Measurements from ENCODE around the gene GPX2. TPM values are rescaled to one million over a fixed set of nuclear protein-coding genes. Genes with fewer than 3 reads are reported as not detected.

The GPX2 gene
- polyA plus RNA-seq, 4 donors: 0.21 to 2.6 (median 1.7) TPM

- no peak for DNase-seq (ENCODE audit: low read depth in 4 of 4, low spot score in 2 of 4)
Measured at GRCh38 chr14:64943556-64943955, 1.0 kb upstream of the GPX2 start.

- no peak for DNase-seq (ENCODE audit: low read depth in 4 of 4, low spot score in 2 of 4)
Measured at GRCh38 chr14:64940336-64940910, 2.1 kb downstream of the GPX2 start.

DNA sequence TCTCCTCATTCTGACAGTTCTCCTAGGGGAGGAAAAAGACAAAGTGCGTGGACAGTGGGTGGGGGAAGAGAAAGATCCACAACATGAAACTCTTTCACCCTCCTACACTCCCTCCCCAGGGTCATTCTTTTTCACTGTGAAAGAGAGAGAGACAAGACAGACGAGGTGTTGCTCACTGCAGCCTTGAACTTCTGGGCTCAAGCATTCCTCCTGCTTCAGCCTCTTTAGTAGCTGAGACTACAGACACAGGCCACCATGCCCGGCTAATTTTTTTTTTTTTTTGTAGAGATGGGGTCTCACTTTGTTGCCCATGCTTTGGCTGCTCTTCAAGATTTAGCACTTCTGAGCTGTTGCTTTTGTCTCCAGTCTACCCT, 2.7 kb downstream of the GPX2 start:
- no peak for DNase-seq (ENCODE audit: low read depth in 4 of 4, low spot score in 2 of 4)

- no peak for DNase-seq (ENCODE audit: low read depth in 4 of 4, low spot score in 2 of 4)
Measured at GRCh38 chr14:64938972-64939816, 3.4 kb downstream of the GPX2 start.

DNA sequence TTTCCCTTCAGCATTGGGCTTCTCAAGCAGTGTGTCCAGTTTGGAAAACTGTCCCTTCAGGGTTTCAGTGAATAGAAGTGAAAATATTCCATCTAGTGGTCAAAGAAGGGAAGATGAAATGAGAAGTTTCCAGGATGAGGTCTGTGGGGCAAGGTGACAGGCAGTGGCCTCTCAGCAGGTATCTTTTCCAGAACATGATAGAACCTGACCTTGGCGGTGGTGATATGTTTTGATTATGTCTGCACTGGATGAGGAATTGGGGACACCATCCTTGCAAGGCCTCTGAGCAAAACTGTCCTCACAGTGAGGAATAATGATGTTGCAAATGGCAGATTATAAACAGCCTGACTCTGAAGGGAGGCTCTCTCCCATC, 4.7 kb downstream of the GPX2 start:
- DNase-seq (ENCODE audit: low read depth in 4 of 4, low spot score in 2 of 4): no peak

DNA sequence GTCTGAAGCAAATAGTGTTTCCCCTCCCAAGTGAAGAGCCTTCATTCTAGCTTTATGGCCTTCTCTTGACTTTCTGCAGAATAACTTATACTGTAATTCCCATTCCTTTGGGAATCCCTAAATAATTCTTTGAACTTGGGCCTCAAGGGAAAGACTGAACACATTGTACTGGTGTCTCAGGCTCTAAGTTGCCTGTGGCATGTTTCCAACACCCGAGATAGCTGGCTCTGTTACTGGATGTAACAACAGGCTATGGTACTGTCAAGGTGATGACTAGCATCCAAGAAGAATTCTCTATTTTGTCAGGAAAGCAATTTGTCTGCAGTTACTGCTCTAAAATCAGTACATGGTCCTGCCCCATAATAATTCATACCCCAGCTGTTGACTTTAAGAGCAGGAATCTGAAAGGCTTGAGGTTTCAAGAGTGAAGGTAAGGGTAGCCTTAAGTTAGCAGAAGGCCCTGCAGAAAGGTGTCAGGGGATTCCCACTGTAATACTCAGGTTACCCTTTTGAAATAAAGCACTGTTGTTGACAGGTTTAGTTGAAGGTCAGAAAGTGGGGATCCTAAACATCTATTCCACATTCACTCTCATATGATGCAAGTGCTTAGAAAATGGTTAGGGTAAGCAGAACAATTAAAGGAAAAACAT, 5.2 kb downstream of the GPX2 start:
- no peak for DNase-seq (ENCODE audit: low read depth in 4 of 4, low spot score in 2 of 4)

- DNase-seq (ENCODE audit: low read depth in 4 of 4, low spot score in 2 of 4): no peak
Measured at GRCh38 chr14:64935508-64935907, 7.0 kb downstream of the GPX2 start.

GRCh38 chr14:64934338-64934929, 8.1 kb downstream of the GPX2 start:
- DNase-seq (ENCODE audit: low read depth in 4 of 4, low spot score in 2 of 4): no peak

- no peak for DNase-seq (ENCODE audit: low read depth in 4 of 4, low spot score in 2 of 4)
Measured at GRCh38 chr14:64932231-64932630, 10.3 kb downstream of the GPX2 start.

DNA sequence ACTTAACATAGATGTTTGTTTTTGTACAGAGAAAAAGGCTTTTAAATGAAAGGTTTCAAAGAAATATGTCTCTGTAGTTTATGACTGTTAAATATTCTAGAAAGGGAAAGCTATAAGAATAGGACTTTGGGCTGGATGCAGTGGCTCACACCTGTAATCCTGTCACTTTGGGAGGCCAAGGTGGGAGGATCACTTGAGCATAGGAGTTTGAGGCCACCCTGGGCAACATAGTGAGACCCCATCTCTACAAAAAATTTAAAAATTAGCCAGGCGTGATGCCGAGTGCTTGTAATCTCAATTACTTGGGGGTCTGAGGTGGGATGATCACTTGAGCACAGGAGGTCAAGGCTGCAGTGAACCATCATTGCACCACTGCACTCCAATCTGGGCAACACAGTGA, 11.4 kb downstream of the GPX2 start:
- DNase-seq (ENCODE audit: low read depth in 4 of 4, low spot score in 2 of 4): no peak

- no peak for DNase-seq (ENCODE audit: low read depth in 4 of 4, low spot score in 2 of 4)
Measured at GRCh38 chr14:64930085-64930843, 12.3 kb downstream of the GPX2 start.

DNA sequence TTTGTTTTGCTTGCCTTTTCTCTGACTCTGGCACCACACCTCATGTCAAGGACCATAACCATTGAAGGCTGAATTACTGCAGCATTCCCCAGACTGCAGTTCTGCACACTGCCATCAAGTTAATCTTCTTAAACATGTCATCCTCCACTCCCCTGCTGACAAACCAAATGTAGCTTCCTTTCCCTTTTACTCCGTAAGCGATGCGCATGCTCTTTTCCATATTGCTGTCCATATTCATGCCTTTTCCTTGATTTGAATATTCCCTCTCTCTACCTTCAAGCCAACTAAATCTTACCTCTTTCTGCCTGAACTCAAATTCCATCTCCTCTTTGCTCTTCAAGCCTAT, 13.6 kb downstream of the GPX2 start:
- no peak for DNase-seq (ENCODE audit: low read depth in 4 of 4, low spot score in 2 of 4)

GRCh38 chr14:64928239-64929013, 14.1 kb downstream of the GPX2 start:
- DNase-seq (ENCODE audit: low read depth in 4 of 4, low spot score in 2 of 4): no peak

DNA sequence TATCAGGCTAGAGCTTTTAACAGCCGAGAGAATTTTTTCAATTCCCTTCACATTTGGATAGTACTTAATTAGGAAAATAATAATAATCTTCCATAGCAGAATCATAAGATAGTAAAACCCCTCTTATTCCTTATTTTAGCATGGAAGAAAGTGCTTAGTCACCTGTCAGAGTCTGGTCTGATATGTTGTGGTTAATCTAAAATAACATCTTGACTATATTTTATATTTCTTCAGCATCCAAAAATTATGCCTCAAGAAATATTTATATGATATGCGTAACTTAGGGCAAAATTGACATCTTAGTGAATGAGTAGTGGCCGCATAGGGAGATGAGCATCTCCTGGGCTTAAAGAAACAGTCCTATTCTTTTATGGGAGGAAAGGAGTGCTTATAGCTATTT, 15.5 kb downstream of the GPX2 start:
- no peak for DNase-seq (ENCODE audit: low read depth in 4 of 4, low spot score in 2 of 4)

DNA sequence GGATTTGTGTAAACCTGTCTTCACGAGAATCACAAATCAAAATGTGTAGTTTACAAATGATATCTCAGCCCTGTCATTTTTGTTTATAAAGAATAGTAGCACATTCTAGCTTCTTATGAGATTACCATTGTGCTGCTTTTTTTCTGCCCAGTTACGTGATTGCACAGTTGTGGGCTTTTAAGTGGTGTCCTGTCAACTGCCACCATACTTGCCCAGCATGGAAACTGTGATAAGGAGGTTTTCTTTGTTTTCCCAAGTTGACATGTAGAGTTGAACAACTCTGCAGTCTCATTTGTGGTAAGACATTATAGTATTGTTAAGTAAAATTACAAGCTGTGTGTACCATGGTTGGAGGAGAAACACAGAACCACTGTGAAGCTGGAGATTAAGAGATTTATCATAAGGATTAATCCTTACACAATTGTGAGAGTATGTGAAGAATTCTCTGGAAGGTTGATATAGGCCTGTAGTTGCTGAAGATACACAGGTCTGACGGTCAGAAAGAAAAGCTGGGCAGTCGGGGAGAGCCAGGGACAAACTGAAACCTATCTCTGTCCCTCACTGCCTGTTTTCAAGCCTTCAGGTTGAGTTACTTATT, 16.0 kb downstream of the GPX2 start:
- no peak for DNase-seq (ENCODE audit: low read depth in 4 of 4, low spot score in 2 of 4)

DNA sequence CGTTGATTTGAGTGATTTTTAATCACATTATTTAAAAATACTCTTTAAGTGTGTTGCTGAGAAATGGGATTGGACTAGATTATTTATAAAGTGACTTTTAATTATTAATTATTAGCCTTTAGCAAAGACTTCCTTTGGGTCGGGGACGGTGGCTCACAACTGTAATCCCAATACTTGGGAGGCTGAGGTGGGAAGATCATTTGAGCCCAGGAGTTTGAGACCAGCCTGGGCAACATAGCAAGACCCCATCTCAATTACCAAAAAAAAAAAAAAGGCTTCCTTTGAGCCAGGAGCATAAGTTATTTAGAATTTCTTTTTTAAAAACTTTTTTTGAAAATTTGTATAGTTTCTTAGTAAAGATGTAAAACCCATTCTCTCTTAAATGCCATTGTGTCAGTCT, 19.5 kb downstream of the GPX2 start:
- DNase-seq (ENCODE audit: low read depth in 4 of 4, low spot score in 2 of 4): no peak

GRCh38 chr14:64920465-64920864, 22.1 kb downstream of the GPX2 start:
- DNase-seq (ENCODE audit: low read depth in 4 of 4, low spot score in 2 of 4): no peak

GRCh38 chr14:64919618-64920017, 22.9 kb downstream of the GPX2 start:
- no peak for DNase-seq (ENCODE audit: low read depth in 4 of 4, low spot score in 2 of 4)

GRCh38 chr14:64919215-64919614, 23.3 kb downstream of the GPX2 start:
- no peak for DNase-seq (ENCODE audit: low read depth in 4 of 4, low spot score in 2 of 4)

GRCh38 chr14:64918216-64918615, 24.3 kb downstream of the GPX2 start:
- DNase-seq (ENCODE audit: low read depth in 4 of 4, low spot score in 2 of 4): no peak
